GM21619 (cell line): ENCODE measurements around the gene OTUD3.
"Not testable (repeated sequence)": the region's sequence is repeated elsewhere in the genome, so short reads cannot be mapped to it uniquely, and the experiment has no call there.

ENCODE experiments used
- ATAC-seq: cut with Tn5 transposase; IDR thresholded peaks from one replicate; pipeline ENCODE4 v1.9.1; 2021; ENCODE audit not compliant: unreplicated experiment

Gene OTUD3, protein sequence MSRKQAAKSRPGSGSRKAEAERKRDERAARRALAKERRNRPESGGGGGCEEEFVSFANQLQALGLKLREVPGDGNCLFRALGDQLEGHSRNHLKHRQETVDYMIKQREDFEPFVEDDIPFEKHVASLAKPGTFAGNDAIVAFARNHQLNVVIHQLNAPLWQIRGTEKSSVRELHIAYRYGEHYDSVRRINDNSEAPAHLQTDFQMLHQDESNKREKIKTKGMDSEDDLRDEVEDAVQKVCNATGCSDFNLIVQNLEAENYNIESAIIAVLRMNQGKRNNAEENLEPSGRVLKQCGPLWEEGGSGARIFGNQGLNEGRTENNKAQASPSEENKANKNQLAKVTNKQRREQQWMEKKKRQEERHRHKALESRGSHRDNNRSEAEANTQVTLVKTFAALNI

DNA sequence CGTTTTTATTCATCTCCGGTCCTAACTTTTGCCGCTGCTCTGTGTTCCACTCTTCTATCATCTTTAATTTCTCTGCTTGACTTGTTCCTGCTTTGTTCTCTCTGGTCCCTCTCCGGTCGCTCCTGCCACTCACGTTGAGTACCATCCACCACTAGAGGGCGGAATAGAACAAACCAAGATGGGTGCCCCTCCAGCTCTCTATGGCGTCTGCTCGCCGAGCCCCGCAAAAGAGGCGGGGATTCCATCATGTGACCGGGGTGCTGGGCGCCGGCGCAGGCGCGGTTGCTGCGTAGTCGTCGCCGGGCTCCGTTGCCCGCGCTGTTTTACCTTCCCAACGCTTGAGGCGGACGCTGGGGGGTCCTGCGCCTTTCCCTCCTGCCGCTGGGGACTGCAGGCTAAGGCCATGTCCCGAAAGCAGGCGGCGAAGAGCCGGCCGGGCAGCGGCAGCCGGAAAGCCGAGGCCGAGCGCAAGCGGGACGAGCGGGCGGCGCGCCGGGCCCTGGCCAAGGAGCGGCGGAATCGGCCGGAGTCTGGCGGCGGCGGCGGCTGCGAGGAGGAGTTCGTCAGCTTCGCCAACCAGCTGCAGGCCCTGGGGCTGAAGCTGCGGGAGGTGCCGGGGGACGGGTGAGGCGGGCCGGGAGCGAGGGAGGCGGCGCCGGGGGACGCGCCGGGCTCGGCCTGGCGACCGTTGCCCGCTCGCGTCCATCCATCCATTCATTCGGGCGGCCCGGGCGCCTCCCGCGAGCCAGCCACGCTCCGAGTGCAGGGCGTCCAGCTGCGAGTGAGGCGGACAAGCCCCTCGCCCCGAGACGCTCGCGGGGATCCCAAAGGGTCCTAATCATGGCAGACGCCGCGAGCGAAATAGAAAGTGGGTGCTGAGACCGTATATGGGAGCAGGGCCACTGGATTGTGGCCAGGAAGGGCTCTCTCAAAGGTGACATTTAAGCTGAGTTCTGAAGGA, at the start of gene OTUD3:
TSS of gene OTUD3 (plus strand) at position 285 of the 961 bp plus-strand sequence. CDS start at position 404, 119 bp downstream.
- peak; percentile 92 for ATAC-seq

DNA sequence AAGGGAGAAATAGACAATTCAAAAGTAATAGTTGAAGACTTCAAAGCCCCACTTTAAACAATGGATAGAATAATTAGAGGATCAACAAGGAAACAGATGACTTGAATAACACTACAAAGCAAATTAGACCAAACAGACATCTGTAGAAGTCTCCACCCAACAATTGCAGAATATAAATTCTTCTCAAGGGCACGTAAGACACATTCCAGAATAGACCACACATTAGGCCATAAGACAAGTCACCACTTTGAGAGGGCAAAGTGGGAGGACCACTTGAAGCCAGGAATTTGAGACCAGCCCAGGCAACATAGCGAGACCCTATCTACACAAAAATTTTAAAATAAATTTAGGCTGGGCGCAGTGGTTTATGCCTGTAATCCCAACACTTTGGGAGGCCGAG, 46.6 kb upstream of the OTUD3 start:
- no peak for ATAC-seq

DNA sequence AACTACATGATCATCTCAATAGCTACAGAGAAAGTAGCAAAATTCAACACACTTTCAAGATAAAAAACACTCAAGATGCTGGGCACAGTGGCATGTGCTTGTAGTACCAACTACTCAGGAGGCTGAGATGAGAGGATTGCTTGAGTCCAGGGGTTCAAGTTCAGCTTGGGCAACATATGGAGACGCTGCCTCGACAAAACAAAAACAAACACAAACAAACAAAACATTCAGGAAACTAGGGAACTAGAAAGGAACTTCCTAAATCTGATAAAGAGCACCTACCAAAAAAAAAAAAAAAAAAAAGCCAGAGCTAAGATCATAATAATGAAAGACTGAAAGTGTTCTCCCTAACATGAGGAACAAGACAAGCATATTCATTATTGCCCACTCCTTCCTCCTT, 44.3 kb upstream of the OTUD3 start:
- no peak for ATAC-seq

DNA sequence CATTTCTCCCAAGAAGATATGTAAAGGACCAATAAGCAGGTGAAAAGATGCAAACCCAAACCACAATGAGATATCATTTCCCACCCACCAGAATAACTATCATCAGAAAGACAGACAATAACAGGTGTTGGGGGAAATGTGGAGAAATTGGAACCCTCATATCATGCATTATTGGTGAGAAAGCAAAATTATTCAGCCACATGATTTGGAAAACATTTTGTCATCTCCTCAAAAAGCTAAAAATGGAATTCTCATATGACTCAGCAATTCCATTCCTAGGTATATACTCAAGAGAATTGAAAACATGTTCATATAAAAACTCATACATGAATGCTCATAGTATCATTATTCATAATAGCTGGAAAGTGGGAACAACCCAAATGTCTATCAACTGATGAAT, 42.0 kb upstream of the OTUD3 start:
- ATAC-seq: no peak

DNA sequence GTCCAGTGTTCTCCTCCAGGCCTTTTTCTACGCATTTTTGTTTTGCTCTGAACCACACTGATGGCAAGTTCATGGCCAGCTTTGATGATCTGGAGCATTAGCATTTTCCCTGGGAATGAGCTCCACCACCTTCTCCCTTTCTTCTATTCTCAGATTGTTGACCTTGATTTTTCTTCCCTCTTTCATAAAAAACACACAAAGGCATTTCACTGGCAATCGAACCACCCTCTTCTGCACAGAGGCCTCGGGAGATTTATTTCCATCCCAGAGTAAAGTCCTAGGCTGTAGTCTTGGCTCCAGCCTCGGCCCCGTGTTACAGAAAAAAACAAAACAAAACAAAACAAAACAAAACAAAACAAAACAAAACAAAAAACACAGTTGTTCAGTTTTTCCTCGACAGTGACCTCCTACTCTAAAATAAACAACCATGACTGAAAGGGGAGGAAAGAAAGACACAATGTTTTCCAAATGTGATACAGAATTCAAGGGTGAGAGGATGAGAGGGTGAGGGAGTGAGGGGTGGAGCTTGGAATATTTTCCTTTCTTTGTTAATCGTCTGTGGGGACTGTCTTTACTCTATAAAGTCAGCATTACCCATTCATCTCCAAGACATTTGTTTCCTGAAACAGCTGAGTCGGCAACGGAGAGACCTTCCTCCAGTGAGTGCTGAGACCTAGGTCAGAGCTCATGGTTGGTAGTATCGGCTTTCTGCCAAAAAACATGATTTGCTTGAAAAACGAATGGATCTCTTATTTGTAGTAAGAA, 37.3 kb upstream of the OTUD3 start:
- ATAC-seq: no peak

DNA sequence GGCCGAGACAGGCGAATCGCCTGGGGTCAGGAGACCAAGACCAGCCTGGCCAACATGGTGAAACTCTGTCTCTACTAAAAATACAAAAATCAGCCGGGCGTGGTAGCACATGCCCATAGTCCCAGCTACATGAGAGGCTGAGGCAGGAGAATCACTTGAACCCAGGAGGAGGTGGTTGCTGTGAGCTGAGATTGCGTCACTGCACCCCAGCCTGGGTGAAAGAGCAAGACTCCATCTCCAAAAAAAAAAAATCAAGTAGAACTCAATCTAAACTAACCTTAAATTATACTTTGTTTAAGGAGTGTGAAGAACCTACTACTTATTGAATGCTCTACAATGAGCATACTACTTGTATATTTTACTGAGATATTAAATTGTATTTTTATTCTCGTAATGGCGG, 36.6 kb upstream of the OTUD3 start:
- no peak for ATAC-seq

DNA sequence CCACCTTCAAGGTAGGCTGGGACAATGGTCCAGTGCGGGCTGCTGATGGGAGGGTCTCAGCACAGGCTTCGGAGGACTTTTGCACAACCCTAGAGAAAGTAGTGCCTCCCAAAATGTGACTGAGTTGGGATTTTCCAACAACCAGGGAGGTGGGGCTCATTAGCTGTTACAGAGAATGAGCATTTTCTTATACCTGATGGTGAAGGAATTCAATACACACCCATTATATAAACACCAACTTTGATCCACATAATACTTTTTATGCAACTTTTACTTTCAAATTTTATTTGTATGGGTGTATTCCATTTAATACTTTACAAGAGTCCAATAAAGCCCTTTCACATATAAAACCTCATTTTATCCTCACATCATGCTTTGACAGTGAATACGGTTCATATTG, 35.9 kb upstream of the OTUD3 start:
- ATAC-seq: no peak

DNA sequence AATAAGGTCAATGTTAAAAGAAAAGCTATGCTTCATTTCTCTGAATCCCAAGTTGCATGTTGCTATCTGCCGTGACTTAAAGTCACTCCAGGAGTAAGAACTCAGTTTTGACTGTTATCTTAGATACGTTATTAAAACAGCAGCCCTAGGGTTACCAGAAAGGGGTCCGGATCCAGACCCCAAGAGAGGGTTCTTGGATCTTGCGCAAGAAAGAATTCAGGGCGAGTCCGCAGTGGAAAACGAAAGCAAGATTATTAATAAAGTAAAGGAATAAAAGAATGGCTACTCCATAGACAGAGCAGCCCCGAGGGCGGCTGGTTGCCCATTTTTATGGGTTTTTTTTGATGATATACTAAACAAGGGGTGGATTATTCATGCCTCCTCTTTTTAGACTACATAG, 34.9 kb upstream of the OTUD3 start:
- not testable (repeated sequence) for ATAC-seq

DNA sequence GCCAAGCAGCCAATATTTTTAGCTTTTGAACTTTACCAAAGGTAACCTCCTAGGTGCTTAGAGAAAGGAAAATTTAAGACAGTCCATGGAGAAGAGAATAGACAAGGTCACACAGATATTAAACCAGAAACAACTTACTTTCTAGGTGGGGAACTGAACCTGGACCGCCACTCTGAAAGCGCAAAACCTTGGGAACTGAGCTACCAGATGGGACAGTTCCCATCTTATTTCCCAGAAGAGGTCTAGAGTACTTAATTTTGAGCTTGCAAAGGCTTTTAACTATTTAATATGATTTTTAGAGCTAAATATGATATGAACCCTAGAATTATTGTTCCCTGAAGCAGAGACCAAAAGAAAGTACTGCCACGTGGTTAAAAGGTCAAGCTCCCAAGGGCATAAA, 32.9 kb upstream of the OTUD3 start:
- not testable (repeated sequence) for ATAC-seq

DNA sequence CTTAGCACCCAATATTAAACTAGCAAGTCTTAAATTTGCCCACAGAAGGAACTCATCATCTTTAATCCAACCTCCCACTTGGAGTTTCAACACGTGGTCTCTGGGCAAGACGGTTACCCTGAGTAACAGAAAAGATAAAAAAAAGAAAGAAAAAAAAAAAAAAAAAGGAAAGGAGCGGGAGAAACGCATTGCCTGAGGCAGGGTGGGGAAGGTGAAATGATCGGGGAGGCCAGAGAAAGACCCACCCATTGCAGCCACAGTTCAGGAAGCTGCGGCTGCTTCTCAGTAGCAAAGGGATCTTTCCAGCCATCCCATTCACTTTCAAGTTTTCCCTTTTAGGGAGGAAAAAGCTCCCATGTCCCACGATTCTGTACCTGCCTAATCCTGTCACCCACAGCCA, 32.0 kb upstream of the OTUD3 start:
- ATAC-seq: no peak

DNA sequence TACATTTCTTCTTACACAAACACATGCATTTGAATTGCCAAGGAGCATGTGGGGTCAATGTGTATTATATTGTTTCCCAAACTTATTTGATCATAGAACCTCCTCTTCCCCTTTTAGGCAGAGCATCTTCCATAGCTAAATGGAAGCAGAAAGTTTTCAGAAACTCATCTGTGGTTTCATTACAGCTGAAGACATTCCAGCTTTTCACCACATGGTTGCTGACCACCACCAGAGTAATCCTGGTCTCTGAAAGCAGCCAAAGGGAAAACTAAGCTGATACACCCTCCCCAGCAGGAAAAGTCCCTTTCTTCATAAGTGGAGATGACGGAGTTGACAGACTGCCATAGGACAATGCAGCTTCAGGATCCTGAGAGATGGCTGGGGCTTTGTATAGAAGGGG, 30.2 kb upstream of the OTUD3 start:
- no peak for ATAC-seq

DNA sequence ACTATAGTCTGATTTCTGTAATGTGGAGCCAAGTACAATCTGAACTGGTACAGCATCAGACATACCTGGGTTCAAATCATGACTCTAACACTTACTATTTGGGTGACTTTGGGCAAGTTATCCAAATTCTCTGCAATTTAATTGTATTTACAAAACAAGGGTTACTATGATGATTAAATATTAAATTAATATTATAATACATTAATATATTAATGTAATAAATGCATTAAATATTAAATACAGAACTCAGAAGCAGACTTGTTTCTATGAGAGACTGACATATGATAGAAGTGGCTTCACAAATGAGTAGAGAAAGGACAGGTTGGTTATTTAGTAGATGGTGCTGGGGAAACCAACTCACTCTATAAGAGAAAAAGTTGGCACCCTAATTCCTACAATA, 27.3 kb upstream of the OTUD3 start:
- no peak for ATAC-seq

DNA sequence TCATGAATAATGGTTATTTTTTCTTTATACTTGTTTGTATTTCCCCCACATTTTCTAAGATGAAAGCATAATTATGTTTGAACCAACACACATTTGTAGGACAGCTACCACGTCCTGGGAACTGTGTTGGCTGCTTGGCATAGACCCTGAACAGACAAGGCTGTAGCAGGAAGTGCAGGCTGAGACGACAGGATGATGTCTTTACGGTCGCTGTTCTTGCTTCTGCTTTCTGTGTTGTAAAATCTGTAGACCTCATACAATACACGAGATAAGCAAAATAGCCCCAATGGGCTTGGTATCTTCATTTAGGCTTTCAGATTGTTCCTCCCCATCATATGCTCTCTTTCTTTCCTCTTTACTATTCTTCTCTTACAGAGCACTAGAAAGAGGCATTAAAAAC, 23.3 kb upstream of the OTUD3 start:
- no peak for ATAC-seq

DNA sequence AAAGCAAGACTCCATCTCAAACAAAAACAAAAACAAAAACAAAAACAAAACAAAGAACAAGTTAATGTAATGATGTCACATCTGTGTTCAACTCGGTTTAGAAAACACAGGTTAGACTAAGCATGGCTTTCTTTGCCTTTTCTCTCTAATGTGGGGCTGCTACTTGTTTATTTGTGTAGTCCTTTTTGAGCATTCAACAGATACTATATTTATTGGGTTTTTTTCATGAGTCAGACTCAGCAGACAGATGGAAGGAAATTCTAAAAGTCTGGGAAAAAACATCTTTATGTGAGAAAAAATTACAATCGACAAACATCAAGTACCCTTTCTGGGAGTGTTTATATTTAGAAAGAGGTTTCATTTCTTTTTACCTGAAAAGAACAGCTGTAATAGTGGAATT, 22.3 kb upstream of the OTUD3 start:
- no peak for ATAC-seq

DNA sequence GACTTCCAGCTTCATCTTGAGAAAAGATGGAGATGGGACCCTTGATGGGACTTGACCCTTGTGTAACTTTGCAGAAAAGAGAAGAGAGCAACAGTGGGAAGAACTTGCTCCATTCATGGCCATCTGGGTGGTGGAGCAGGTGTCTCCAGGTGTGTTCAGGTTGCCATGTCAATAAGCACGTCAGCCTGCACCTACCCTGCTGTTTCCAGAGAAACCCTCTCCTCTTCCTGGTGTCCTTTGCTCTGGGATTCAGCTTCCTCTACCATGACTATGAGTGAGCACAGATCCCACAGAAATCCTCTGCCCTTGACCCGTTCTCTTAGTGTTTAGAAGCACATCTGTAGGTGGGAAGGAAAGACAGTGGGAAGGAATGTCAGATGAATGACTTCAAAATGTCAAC, 21.8 kb upstream of the OTUD3 start:
- ATAC-seq: no peak

DNA sequence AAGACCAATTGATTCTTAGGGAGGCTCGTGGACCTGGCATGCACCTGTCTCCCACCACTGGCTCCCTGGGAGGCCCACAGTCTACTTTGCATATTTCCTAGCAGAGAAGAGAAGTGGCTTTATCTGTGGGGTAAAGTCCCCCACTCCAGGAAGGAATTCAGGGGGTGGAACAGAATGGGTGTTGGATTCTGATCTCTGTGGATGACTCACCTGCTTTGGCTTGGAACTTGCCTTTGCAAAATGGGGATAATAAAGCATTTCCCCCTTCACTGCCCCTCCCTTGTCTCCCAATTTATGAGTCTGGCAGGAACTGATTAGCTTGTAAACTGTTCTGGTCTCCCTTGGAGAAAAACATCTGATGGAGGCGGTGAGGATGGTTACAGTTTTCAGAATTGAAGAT, 21.2 kb upstream of the OTUD3 start:
- no peak for ATAC-seq

DNA sequence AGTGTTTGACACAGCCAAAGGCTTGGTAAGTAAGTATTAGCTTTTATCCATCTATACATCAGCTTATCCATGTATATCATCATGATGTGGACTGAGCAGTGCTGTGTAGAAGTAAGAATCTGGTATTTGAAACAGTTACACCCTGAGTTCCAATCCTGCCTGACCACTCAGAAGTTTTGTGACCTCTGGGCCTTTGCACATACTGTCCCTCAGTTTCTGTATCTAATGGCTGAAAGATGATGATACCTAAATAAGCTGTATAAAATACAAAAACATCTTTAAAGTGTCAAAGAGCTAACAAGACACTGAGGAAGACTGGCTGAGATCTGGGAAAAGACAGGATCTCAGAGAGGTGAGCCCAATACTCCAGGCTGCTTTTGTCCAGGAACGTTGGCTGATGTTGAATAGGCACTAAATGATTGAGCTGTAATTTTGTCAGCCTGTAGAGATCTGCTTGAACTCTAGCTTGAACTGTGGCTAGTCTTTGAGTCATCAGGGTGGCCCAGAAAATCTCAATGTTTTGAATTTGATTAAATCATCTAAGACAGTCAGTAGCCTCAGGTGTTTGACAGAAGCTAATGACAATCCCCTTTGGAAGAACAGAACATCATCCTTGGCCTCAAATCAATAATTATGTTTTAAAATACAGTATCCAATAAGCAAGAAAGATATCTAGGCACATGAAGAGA, 20.2 kb upstream of the OTUD3 start:
- ATAC-seq: no peak

DNA sequence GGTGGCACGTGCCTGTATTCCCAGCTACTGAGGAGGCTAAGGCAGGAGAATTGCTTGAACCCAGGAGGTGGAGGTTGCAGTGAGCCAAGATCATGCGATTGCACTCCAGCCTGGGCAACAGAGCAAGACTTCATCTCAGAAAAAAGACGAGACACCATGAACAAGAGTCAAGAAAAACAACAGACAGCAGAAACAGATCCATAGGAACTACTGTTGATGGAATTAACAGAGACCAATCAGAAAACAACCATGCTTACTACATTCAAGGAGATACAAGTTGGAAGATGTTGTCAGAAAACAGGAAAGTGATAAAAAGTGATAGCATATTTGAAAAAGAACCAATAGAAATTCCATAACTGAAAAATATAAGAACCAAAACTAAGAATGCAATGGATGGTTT, 19.3 kb upstream of the OTUD3 start:
- ATAC-seq: no peak

DNA sequence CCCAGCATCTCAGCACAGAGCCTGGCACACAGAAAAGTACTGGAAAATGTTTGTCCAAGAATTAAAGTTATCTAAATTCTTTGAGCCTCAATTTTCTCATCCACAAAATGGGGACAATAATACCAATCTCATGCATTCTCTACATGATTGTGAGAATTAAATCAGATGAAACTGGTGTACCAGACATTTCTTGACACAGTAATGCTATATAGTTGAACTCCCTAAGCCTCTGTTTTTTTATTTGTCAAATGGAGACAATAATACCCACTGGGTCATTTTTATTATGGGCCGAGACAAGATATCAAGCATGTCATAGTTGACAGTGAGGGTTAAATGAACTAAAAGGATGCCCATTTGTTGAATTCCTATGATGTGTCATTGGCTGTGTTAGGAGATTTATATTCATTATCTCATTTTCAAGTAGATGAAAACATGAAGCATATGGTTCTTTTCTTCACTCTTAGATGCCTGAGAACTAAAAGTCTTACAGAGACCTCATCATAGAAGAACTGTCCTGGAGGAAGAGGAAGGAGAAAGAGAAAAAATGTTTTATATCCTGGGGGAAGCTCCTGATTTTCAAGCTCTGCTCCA, 17.5 kb upstream of the OTUD3 start:
- ATAC-seq: no peak

DNA sequence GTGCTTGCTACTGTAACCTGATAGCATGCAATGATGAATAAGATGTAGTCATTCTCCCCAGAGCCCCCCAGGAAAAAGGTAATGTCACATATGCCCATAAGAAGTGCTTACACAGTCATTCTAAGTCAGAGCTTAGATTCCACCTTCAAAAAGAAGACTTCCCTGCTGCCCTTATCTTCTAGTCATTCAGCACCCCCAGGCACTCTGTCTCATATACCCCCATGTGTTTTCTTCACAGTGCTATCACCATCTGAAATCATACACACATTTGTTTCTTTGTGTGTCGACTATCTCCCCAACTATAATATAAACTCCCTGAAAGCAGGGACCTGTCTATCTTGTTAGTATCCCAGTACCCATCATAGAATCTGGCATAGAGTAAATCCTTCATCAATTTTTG, 16.2 kb upstream of the OTUD3 start:
- ATAC-seq: no peak
